Measurements from ENCODE around the gene GSE1.

Gene GSE1

DNA sequence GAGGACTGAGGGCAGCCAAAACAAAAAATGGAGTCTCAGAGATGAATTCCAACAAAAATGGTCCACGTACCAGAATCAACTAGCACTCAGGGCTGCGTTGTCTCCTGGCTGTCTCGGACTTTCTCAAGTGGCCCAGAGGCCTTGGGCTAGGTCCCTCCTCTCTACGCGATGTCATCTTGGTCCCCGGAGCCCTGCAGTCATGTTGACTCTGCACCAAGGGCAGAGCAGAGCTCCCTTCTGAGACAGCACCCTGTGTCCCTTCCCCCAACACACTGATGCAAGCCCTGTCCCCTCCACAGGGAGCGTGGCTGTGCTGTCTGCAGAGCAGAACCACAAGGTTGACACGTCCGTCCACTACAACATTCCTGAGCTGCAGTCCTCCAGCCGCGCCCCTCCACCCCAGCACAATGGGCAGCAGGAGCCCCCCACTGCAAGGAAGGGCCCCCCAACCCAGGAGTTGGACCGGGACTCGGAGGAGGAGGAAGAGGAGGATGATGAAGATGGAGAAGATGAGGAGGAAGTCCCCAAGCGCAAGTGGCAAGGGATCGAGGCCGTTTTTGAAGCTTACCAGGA lies 54.8 kb downstream of the GSE1 start:
- no peak for DNase-seq (ENCODE audit: low read depth)
- TF ChIP-seq, protein P1, sequence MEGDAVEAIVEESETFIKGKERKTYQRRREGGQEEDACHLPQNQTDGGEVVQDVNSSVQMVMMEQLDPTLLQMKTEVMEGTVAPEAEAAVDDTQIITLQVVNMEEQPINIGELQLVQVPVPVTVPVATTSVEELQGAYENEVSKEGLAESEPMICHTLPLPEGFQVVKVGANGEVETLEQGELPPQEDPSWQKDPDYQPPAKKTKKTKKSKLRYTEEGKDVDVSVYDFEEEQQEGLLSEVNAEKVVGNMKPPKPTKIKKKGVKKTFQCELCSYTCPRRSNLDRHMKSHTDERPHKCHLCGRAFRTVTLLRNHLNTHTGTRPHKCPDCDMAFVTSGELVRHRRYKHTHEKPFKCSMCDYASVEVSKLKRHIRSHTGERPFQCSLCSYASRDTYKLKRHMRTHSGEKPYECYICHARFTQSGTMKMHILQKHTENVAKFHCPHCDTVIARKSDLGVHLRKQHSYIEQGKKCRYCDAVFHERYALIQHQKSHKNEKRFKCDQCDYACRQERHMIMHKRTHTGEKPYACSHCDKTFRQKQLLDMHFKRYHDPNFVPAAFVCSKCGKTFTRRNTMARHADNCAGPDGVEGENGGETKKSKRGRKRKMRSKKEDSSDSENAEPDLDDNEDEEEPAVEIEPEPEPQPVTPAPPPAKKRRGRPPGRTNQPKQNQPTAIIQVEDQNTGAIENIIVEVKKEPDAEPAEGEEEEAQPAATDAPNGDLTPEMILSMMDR (IDR thresholded peaks at IDR 0.05; ENCODE audit: control insufficient read depth, insufficient read depth, low read depth, low read length, missing control alignments) = no peak
- no peak overlapping the region for H3K4me3 ChIP-seq (ENCODE audit: control insufficient read depth, low read depth, low read length)

DNA sequence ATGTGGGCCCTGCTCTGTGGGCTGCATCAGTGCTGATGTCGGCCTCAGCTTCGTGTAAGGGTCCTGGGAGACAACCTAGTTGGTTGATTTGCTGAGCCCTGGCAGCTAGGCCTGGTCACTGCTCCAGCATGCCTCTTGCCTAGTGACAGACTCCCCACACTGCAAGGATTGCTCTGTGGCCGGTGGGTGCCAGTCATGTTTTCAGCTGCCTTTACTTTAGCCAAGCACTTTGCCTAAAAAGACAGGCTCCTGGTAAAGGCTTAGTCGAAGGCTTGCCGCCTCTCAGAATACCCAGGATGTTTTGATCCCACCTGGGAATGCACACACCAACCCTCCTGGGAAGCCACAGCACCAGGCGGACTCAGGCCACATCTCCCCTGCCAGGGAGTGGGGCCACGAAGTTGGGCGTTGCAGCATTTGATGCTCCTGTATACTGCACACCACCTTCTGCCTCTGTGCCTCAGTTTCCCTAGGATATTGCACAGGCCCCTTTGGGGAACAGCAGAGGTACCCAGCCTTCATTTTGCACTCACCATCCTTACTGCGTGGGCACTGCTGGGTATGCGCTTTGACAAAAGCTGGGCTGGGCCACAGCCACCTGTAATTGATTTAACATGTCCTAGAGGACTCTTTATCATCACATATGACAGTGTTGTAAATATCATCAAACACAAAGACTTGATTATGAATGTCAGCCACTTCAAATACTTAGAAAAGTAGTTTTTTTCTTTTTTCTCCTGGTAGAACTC lies 55.7 kb downstream of the GSE1 start:
- TF ChIP-seq, protein P1 (IDR thresholded peaks at IDR 0.05; ENCODE audit: control insufficient read depth, insufficient read depth, low read depth, low read length, missing control alignments) = no peak
- no peak overlapping the region for H3K4me3 ChIP-seq (ENCODE audit: control insufficient read depth, low read depth, low read length)

DNA sequence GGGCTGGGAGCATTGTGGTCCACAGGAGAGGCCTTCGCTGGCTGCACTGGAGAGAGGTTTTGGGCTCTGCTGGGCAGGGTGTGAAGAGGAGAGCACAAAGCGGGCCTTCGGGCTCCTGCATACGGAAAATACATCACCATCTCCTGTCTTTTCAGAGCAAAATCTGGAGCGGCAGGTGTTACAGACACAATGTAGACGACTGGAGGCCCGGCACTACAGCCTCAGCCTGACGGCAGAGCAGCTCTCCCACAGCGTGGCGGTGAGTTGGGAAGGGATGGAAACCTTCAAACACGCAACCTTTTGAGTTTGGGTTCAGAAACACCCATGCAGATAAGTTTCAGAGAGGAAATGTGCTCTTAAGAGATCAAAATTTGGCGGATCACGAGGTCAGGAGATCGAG lies 57.7 kb downstream of the GSE1 start:
- TF ChIP-seq, protein P1 (IDR thresholded peaks at IDR 0.05; ENCODE audit: control insufficient read depth, insufficient read depth, low read depth, low read length, missing control alignments) = no peak
- no peak overlapping the region for H3K4me3 ChIP-seq (ENCODE audit: control insufficient read depth, low read depth, low read length)
- DNase-seq (ENCODE audit: low read depth) = no peak

More for the DNA sequence above, 55.7 kb downstream of the GSE1 start:
- DNase-seq (ENCODE audit: low read depth) = no peak

DNA sequence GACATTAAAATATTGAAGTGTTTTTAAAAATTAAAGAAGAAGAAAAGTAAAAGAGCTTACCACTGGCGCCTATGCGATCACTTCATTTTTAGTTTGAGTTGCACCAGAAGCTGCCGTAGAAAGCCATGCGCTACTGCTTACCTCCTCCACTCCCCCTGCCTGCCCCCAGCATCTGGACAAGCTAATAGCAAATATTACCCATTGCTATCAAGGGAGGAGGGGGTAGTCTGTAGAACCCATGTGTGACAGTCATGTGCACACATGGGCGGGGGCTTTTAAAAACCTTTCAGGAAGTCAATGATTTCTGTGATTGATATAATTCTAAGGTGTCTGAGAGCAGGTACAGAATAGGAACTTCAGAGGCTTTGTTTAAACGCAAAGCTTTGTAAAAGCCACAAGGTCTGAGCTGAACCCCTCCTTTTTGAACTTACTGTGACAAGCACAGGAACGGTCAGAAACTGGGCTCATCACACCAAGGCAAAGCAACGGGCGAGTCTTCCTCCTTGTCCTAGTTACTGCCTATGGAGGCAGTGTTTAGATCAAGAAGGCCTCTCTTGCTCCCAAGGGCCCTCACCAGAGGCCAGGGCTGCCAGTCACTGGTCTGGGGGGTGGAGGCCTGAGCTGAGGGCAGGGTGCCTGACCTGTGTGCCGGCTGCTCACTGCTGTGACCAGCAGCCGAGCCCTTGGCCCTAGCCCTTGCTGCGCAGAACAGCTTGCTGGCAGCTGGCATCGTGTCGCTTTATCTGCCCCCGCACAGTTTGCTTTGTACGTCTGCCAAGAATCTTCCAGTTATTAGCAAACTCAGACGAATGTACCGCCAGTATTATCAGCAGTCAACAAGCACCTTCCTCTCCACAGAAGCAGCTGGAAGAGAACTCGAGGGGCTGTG lies 60.7 kb downstream of the GSE1 start:
- DNase-seq (ENCODE audit: low read depth) = no peak
- TF ChIP-seq, protein P1 (IDR thresholded peaks at IDR 0.05; ENCODE audit: control insufficient read depth, insufficient read depth, low read depth, low read length, missing control alignments) = no peak
- no peak overlapping the region for H3K4me3 ChIP-seq (ENCODE audit: control insufficient read depth, low read depth, low read length)

DNA sequence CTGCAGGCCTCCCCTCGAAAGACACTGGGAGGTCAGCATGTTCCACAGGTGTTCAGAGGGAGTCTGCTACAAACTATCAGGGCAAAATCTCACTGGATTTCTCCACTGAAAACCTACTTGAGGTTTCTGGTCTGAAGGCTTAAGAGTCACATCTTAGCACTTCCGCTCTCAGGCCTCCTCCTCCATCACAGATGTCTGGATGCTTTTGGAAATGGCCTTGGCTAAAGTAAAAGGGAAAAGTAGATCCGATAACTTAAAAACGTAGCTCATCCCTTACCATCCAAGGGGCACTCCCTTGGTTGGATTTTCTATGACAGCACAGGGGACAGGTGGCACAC lies 61.3 kb downstream of the GSE1 start:
- no peak overlapping the region for H3K4me3 ChIP-seq (ENCODE audit: control insufficient read depth, low read depth, low read length)
- TF ChIP-seq, protein P1 (IDR thresholded peaks at IDR 0.05; ENCODE audit: control insufficient read depth, insufficient read depth, low read depth, low read length, missing control alignments) = no peak
- DNase-seq (ENCODE audit: low read depth) = no peak

GRCh38 chr16:85674828-85675227 lies 61.7 kb downstream of the GSE1 start:
- no peak for DNase-seq (ENCODE audit: low read depth)
- TF ChIP-seq, protein P1 (IDR thresholded peaks at IDR 0.05; ENCODE audit: control insufficient read depth, insufficient read depth, low read depth, low read length, missing control alignments) = no peak
- H3K4me3 ChIP-seq (ENCODE audit: control insufficient read depth, low read depth, low read length) = no peak overlapping the region
